SK-N-SH (cell line): ENCODE measurements around the gene VEGFA. TPM values are rescaled to one million over a fixed set of nuclear protein-coding genes. Genes with fewer than 3 reads are reported as not detected.
A peak's percentile ranks its signal among the peaks of the same experiment; 100 is the strongest.

Source experiments
- CTCF ChIA-PET: fragments of 300-600, 350-600 bp; formaldehyde crosslinking; extraction: SDS; loops from one replicate; lab custom pipeline; 2021; lab: Yijun Ruan, JAX
- POLR2A ChIA-PET: fragments of 350-600 bp; sonication (Branson Sonifier 250); formaldehyde crosslinking; extraction: SDS; loops from one replicate; lab custom pipeline; 2020; ENCODE audit warnings: antibody characterized with exemption, inconsistent platforms; lab: Yijun Ruan, JAX
- DNase-seq: peaks from one replicate; pipeline ENCODE4 v3.0.0; 2012
- H2AFZ ChIP-seq: fragments of 200-600 bp; sonication (generic); 2 replicates; pipeline ENCODE4 v1.8.1; 2016; ENCODE audit warnings: antibody characterized with exemption, mild to moderate bottlenecking, low read depth
- H3F3A ChIP-seq: fragments of 200-600 bp; sonication (generic); replicated peaks from 2 replicates; pipeline ENCODE3; 2016; ENCODE audit warnings: antibody characterized with exemption, mild to moderate bottlenecking; ENCODE audit not compliant: insufficient read depth
- H3K27ac ChIP-seq, 2 experiments: fragments of 200-500 bp in 1 of 2; fragments of 200-600 bp in 1 of 2; sonication (Bioruptor generic) in 1 of 2; sonication (generic), shearing (Covaris generic) in 1 of 2; 2 replicates each; pipeline versions ENCODE4 v1.5.1 to v1.6.1; 2014 to 2016; ENCODE audit warnings: low read depth in 2 of 2, inconsistent platforms in 1 of 2, low read length in 1 of 2, mild to moderate bottlenecking in 1 of 2, mixed read lengths in 1 of 2
- H3K27me3 ChIP-seq: fragments of 200-600 bp; sonication (generic), shearing (Covaris generic); 2 replicates; pipeline ENCODE4 v1.6.1; 2016; ENCODE audit warnings: mixed run types; ENCODE audit not compliant: insufficient read depth
- H3K36me3 ChIP-seq, 2 experiments: fragments of 200-500 bp in 1 of 2; fragments of 200-600 bp in 1 of 2; sonication (Bioruptor generic) in 1 of 2; sonication (generic) in 1 of 2; replicated peaks in 1 of 2; 2 replicates each; pipeline versions ENCODE3 to v1.5.1; 2014 to 2016; ENCODE audit warnings: low read length in 1 of 2, mild to moderate bottlenecking in 1 of 2; ENCODE audit not compliant: insufficient read depth in 2 of 2, control insufficient read depth in 1 of 2
- H3K4me1 ChIP-seq, 2 experiments: fragments of 200-500 bp in 1 of 2; fragments of 200-600 bp in 1 of 2; sonication (Bioruptor generic) in 1 of 2; sonication (generic), shearing (Covaris generic) in 1 of 2; 2 replicates each; pipeline versions ENCODE4 v1.5.1 to v1.6.1; 2014 to 2016; ENCODE audit warnings: low read depth in 1 of 2, low read length in 1 of 2, mixed run types in 1 of 2; ENCODE audit not compliant: insufficient read depth in 2 of 2, control insufficient read depth in 1 of 2
- H3K4me2 ChIP-seq: fragments of 200-600 bp; sonication (generic), shearing (Covaris generic); 2 replicates; pipeline ENCODE4 v1.6.1; 2017; ENCODE audit warnings: mixed run types
- H3K4me3 ChIP-seq, 2 experiments: fragments of 200-500 bp in 1 of 2; fragments of 200-600 bp in 1 of 2; sonication (Bioruptor generic) in 1 of 2; sonication (generic), shearing (Covaris generic) in 1 of 2; 2 replicates each; pipeline versions ENCODE4 v1.5.1 to v1.8.1; 2014 to 2016; ENCODE audit warnings: low read depth in 2 of 2, inconsistent platforms in 1 of 2, low read length in 1 of 2, mild to moderate bottlenecking in 1 of 2, mixed read lengths in 1 of 2, moderate library complexity in 1 of 2
- H3K79me2 ChIP-seq: fragments of 200-600 bp; sonication (generic); 2 replicates; pipeline ENCODE4 v1.8.1; 2017; ENCODE audit warnings: mild to moderate bottlenecking; ENCODE audit not compliant: insufficient read depth
- H3K9ac ChIP-seq: fragments of 200-600 bp; sonication (generic); 2 replicates; pipeline ENCODE4 v1.6.1; 2017; ENCODE audit warnings: mixed run types
- H3K9me2 ChIP-seq: fragments of 200-600 bp; sonication (generic); 2 replicates; pipeline ENCODE4 v1.6.1; 2017; ENCODE audit warnings: mixed run types
- H3K9me3 ChIP-seq: fragments of 200-600 bp; sonication (generic); 2 replicates; pipeline ENCODE4 v1.6.1; 2017; ENCODE audit warnings: mixed run types, mild to moderate bottlenecking, moderate library complexity
- H4K20me1 ChIP-seq: fragments of 200-600 bp; sonication (generic); 2 replicates; pipeline ENCODE4 v1.6.1; 2017; ENCODE audit warnings: mild to moderate bottlenecking, mixed run types; ENCODE audit not compliant: insufficient read depth
- CHD2 ChIP-seq: fragments of 150-350 bp; IDR thresholded peaks from 2 replicates; pipeline ENCODE4 v1.6.1; 2018; ENCODE audit warnings: low read length; ENCODE audit not compliant: partially characterized antibody
- FOSL2 ChIP-seq: IDR thresholded peaks from 2 replicates; pipeline ENCODE4 v1.4.0; 2012; ENCODE audit warnings: low read depth, mild to moderate bottlenecking, moderate library complexity, borderline replicate concordance
- GABPA ChIP-seq: IDR thresholded peaks from 2 replicates; pipeline ENCODE4 v1.4.0; 2012; ENCODE audit warnings: low read depth, mild to moderate bottlenecking
- MXI1 ChIP-seq: IDR thresholded peaks from 2 replicates; pipeline ENCODE4 v1.6.1; 2012; ENCODE audit warnings: mild to moderate bottlenecking, low read depth, low read length, improper control_type of control experiment
- RFX5 ChIP-seq: IDR thresholded peaks from 2 replicates; pipeline ENCODE4 v1.6.1; 2012; ENCODE audit warnings: mild to moderate bottlenecking, improper control_type of control experiment, low read length
- RXRA ChIP-seq: IDR thresholded peaks from 2 replicates; pipeline ENCODE4 v1.4.0; 2012; ENCODE audit warnings: low read depth, mild to moderate bottlenecking, borderline replicate concordance
- SMC3 ChIP-seq: IDR thresholded peaks from 2 replicates; pipeline ENCODE4 v1.6.1; 2012; ENCODE audit warnings: low read depth, low read length, improper control_type of control experiment
- WGBS: methylation state at CpG from one replicate; pipeline ENCODE4 v1.1.6; 2017; ENCODE audit warnings: low lambda C conversion rate; 5-methylcytosine and 5-hydroxymethylcytosine counted together
- polyA plus RNA-seq, 3 experiments: library from polyadenylated mRNA; depleted of rRNA; stranded (reverse); fragments of >200 nt; gene quantifications; 2 replicates each; pipeline ENCODE4 v1.2.3, GENCODE V29; 2012
- TF ChIP-seq, protein P1 (sequence below): fragments of 200-600 bp; sonication (generic); IDR thresholded peaks from 2 replicates; pipeline ENCODE4 v1.6.1; 2017; ENCODE audit warnings: antibody characterized with exemption, mild to moderate bottlenecking, moderate library complexity
- TF ChIP-seq, protein P2 (sequence below): fragments of 150-350 bp; IDR thresholded peaks from 2 replicates; pipeline ENCODE4 v1.6.1; 2016; ENCODE audit warnings: mild to moderate bottlenecking, low read depth, low read length
- TF ChIP-seq, protein P3 (sequence below): IDR thresholded peaks from 2 replicates; pipeline ENCODE4 v1.6.1; 2012; ENCODE audit warnings: mild to moderate bottlenecking, low read depth, low read length, moderate library complexity
- TF ChIP-seq, protein P4 (sequence below): IDR thresholded peaks from 2 replicates; pipeline ENCODE4 v1.4.0; 2012; ENCODE audit warnings: low read depth, borderline replicate concordance

The VEGFA gene
- polyA plus RNA-seq, 1 of the 3 experiments (the other 2 are of a cell fraction), result 81.0 TPM

DNA sequence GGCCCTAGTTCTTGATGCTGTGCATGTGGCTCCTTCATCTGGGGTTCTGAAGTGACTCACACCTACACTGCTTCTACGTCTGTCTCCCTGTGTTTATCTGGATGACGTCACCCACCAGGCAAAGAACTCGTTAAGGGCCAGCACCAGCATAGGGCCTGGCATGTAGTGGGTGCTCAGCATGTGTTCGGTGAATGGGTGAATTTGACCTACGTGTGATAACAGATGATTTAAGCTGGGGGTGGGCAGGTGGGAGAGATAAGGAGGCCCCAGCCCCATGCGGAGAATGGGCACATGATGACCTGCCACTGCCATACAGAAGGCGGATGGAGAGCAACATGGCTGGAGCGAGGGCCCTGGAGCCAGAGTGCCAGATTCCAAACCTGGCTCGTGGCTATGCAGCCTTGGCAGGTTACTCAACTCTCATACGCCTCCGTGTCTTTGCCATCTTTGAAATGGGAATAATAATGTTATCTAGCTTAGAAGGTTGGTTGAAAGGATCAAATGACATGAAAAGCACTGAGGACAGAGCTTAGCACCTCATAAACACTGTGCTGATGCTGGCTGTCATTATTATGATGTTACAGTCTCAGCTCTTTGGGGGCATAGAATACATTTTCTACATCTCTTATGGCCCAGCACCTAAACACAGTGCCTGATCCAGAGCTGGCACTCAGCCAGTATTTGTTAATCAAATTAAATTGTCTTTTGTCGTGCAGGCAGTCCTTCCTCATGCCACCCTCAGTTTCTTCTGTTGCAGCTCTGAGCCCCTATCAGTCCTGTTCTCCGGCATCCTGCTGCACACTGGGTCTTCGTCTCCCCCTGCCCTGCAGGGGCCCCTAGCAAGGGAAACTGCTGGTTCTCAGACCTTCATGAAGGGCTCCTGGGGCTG is 39.6 kb downstream of the VEGFA start:
- 62% methylated on average over 13 of the region's 14 CpGs for WGBS
- Histone ChIP-seq H4K20me1 (no peaks in the 10 kb centered on the region), H3K9me2 (no peaks in the 10 kb centered on the region), H3K79me2 (no peaks in the 10 kb centered on the region), H3K4me1 (peaks cover 0 to 33% of the 10 kb centered on the region in 2 experiments; a peak in 1 of 4 replicates), H3F3A (no peaks in the 10 kb centered on the region), H3K9me3 (no peaks in the 10 kb centered on the region), H3K27me3 (no peaks in the 10 kb centered on the region), H3K4me2 (no peak overlapping the region), H2AFZ (no peak overlapping the region), H3K27ac (no peak overlapping the region), H3K9ac (no peak overlapping the region), H3K4me3 (no peak overlapping the region), H3K36me3 (no peaks in the 10 kb centered on the region)
- no peak for DNase-seq
- ChIA-PET CTCF (interaction anchor here (1.2 kb wide), 1 partner anchor 269 kb away, joined by 3 read pairs; no protein-coding TSS in a partner anchor), POLR2A (interaction anchor here (1.0 kb wide), 1 partner anchor 21 kb away, joined by 3 read pairs; no protein-coding TSS in a partner anchor)
- TF ChIP-seq RFX5, result no peak
- peak; percentile 32; the same call in 1 of the 2 replicates for TF ChIP-seq FOSL2

DNA sequence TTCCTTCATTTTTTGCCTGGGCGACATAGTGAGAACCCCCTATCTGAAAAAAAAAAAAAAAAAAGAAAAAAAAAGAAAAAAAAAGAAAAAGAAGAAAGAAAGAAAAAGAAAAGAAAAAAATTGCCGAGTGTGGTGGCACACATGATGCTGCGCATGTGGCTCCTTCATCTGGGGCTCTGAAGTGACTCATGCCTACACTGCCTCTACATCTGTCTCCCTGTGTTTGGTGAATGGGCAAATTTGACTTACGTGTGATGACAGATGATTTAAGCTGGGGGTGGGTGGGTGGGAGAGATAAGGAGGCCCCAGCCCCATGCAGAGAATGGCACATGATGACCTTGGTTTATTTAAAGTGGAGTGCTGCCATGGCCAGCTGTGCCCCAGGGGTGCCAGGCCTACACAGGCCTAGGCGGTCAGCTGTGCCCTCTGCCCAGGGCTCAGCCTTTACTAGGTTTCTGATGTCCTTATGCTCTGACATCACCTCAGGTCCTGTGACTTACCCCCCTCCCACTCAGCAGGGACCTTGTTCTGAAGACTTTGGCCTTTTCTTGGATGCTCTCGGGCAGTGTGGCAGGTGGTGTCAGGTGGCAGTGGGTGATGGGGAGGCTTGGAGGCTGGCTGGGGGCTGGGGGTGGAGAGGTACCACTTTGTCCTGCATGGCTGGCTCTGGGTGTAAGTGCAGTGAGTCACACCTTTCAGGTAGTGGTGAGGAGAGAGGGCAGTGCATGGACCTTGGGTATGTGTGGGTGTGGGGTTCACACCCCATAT is 41.1 kb downstream of the VEGFA start:
- H3K9ac ChIP-seq, result no peak overlapping the region
- TF ChIP-seq CHD2 (no peak), GABPA (no peak), RFX5 (no peak), MXI1 (no peak), RXRA (no peak), SMC3 (no peak)
- TF ChIP-seq, protein P1, sequence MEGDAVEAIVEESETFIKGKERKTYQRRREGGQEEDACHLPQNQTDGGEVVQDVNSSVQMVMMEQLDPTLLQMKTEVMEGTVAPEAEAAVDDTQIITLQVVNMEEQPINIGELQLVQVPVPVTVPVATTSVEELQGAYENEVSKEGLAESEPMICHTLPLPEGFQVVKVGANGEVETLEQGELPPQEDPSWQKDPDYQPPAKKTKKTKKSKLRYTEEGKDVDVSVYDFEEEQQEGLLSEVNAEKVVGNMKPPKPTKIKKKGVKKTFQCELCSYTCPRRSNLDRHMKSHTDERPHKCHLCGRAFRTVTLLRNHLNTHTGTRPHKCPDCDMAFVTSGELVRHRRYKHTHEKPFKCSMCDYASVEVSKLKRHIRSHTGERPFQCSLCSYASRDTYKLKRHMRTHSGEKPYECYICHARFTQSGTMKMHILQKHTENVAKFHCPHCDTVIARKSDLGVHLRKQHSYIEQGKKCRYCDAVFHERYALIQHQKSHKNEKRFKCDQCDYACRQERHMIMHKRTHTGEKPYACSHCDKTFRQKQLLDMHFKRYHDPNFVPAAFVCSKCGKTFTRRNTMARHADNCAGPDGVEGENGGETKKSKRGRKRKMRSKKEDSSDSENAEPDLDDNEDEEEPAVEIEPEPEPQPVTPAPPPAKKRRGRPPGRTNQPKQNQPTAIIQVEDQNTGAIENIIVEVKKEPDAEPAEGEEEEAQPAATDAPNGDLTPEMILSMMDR, result no peak
- TF ChIP-seq, protein P2, sequence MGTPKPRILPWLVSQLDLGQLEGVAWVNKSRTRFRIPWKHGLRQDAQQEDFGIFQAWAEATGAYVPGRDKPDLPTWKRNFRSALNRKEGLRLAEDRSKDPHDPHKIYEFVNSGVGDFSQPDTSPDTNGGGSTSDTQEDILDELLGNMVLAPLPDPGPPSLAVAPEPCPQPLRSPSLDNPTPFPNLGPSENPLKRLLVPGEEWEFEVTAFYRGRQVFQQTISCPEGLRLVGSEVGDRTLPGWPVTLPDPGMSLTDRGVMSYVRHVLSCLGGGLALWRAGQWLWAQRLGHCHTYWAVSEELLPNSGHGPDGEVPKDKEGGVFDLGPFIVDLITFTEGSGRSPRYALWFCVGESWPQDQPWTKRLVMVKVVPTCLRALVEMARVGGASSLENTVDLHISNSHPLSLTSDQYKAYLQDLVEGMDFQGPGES, result no peak
- TF ChIP-seq, protein P3, sequence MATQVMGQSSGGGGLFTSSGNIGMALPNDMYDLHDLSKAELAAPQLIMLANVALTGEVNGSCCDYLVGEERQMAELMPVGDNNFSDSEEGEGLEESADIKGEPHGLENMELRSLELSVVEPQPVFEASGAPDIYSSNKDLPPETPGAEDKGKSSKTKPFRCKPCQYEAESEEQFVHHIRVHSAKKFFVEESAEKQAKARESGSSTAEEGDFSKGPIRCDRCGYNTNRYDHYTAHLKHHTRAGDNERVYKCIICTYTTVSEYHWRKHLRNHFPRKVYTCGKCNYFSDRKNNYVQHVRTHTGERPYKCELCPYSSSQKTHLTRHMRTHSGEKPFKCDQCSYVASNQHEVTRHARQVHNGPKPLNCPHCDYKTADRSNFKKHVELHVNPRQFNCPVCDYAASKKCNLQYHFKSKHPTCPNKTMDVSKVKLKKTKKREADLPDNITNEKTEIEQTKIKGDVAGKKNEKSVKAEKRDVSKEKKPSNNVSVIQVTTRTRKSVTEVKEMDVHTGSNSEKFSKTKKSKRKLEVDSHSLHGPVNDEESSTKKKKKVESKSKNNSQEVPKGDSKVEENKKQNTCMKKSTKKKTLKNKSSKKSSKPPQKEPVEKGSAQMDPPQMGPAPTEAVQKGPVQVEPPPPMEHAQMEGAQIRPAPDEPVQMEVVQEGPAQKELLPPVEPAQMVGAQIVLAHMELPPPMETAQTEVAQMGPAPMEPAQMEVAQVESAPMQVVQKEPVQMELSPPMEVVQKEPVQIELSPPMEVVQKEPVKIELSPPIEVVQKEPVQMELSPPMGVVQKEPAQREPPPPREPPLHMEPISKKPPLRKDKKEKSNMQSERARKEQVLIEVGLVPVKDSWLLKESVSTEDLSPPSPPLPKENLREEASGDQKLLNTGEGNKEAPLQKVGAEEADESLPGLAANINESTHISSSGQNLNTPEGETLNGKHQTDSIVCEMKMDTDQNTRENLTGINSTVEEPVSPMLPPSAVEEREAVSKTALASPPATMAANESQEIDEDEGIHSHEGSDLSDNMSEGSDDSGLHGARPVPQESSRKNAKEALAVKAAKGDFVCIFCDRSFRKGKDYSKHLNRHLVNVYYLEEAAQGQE, result no peak
- TF ChIP-seq, protein P4, sequence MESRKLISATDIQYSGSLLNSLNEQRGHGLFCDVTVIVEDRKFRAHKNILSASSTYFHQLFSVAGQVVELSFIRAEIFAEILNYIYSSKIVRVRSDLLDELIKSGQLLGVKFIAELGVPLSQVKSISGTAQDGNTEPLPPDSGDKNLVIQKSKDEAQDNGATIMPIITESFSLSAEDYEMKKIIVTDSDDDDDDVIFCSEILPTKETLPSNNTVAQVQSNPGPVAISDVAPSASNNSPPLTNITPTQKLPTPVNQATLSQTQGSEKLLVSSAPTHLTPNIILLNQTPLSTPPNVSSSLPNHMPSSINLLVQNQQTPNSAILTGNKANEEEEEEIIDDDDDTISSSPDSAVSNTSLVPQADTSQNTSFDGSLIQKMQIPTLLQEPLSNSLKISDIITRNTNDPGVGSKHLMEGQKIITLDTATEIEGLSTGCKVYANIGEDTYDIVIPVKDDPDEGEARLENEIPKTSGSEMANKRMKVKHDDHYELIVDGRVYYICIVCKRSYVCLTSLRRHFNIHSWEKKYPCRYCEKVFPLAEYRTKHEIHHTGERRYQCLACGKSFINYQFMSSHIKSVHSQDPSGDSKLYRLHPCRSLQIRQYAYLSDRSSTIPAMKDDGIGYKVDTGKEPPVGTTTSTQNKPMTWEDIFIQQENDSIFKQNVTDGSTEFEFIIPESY, result no peak
- TF ChIP-seq, all 33 proteins: peak for 0
- Histone ChIP-seq H3F3A (no peaks in the 10 kb centered on the region), H3K27me3 (no peaks in the 10 kb centered on the region), H4K20me1 (no peaks in the 10 kb centered on the region), H3K9me2 (no peaks in the 10 kb centered on the region), H3K79me2 (no peaks in the 10 kb centered on the region), H3K9me3 (no peaks in the 10 kb centered on the region), H3K4me3 (no peak overlapping the region), H2AFZ (no peak overlapping the region), H3K4me2 (no peak overlapping the region), H3K27ac (no peak overlapping the region), H3K36me3 (no peaks in the 10 kb centered on the region), H3K4me1 (peaks cover 0 to 30% of the 10 kb centered on the region in 2 experiments; a peak in 1 of 4 replicates)
- DNase-seq, result no peak
- POLR2A ChIA-PET, result no interaction called here
- CTCF ChIA-PET, result interaction anchor here (0.6 kb wide), 1 partner anchor 37 kb away, joined by 3 read pairs; no protein-coding TSS in a partner anchor
- WGBS, result 79% methylated on average over 6 of the region's 6 CpGs
